Measurements from ENCODE around the gene GSTK1.

DNA sequence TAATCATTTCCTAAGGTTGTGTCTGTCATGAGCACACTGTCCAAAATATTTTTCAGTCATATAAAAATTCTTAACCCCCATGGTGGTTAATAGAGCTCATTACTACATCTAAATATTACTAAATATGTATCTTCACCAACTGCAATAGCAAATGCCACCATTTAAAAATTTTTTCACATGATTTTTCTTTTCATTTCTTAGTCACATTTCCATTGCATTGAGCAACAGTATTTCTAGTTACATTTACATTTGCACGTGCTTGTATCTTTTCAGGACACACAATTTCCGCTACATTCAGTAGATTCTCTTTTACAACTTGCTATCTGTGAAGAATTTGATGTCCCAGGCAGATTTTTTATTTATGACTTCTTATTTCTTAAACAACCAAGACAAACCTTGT lies 46.6 kb upstream of the GSTK1 start:
- TF ChIP-seq GLIS3 (CRISPR knock-in tag; IDR thresholded peaks at IDR 0.05) (no peak), RARB (CRISPR knock-in tag; IDR thresholded peaks at IDR 0.05) (no peak), TOX (CRISPR knock-in tag; IDR thresholded peaks at IDR 0.05; ENCODE audit: borderline replicate concordance) (no peak), ZC3H10 (CRISPR knock-in tag; IDR thresholded peaks at IDR 0.05) (no peak), SNAI2 (CRISPR knock-in tag; IDR thresholded peaks at IDR 0.05) (no peak), ZNF70 (CRISPR knock-in tag; IDR thresholded peaks at IDR 0.05) (no peak), ZFP30 (CRISPR knock-in tag; IDR thresholded peaks at IDR 0.05) (no peak), OSR1 (CRISPR knock-in tag; IDR thresholded peaks at IDR 0.05) (no peak), ESRRG (CRISPR knock-in tag; IDR thresholded peaks at IDR 0.05) (no peak), ZFP3 (CRISPR knock-in tag; IDR thresholded peaks at IDR 0.05) (no peak), TCF4 (CRISPR knock-in tag; IDR thresholded peaks at IDR 0.05; ENCODE audit: borderline replicate concordance) (no peak), PPARA (CRISPR knock-in tag; IDR thresholded peaks at IDR 0.05; ENCODE audit: borderline replicate concordance) (no peak), ZNF565 (CRISPR knock-in tag; conservative IDR thresholded peaks at IDR 0.05; ENCODE audit: low read depth) (no peak)
- TF ChIP-seq, protein P1, sequence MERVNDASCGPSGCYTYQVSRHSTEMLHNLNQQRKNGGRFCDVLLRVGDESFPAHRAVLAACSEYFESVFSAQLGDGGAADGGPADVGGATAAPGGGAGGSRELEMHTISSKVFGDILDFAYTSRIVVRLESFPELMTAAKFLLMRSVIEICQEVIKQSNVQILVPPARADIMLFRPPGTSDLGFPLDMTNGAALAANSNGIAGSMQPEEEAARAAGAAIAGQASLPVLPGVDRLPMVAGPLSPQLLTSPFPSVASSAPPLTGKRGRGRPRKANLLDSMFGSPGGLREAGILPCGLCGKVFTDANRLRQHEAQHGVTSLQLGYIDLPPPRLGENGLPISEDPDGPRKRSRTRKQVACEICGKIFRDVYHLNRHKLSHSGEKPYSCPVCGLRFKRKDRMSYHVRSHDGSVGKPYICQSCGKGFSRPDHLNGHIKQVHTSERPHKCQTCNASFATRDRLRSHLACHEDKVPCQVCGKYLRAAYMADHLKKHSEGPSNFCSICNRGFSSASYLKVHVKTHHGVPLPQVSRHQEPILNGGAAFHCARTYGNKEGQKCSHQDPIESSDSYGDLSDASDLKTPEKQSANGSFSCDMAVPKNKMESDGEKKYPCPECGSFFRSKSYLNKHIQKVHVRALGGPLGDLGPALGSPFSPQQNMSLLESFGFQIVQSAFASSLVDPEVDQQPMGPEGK (CRISPR knock-in tag; IDR thresholded peaks at IDR 0.05; ENCODE audit: borderline replicate concordance): no peak
